ENCODE data around the gene SLC2A3.
"Not testable (repeated sequence)": the region's sequence is repeated elsewhere in the genome, so short reads cannot be mapped to it uniquely, and the experiment has no call there.

The SLC2A3 gene

DNA sequence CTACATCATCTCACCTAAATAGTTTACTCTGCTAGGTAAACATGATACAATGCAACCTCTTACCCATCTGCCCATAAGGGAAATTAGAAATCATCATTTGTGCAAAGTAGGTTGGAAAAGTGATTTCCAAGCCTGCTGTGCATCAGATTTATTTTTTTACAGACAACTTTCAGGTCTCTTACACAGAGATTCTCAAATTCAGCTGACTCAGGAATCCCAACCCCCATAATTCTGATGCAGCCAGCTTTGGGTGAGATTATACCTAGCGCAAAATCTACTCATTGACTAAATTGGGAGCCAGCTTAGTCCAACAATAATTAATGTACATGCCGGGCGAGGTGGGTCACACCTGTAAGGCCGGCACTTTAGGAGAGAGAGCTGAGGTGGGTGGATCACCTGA is 8.5 kb downstream of the SLC2A3 start:
- H3K4me3 ChIP-seq (ENCODE audit: low read length) = no peak overlapping the region

DNA sequence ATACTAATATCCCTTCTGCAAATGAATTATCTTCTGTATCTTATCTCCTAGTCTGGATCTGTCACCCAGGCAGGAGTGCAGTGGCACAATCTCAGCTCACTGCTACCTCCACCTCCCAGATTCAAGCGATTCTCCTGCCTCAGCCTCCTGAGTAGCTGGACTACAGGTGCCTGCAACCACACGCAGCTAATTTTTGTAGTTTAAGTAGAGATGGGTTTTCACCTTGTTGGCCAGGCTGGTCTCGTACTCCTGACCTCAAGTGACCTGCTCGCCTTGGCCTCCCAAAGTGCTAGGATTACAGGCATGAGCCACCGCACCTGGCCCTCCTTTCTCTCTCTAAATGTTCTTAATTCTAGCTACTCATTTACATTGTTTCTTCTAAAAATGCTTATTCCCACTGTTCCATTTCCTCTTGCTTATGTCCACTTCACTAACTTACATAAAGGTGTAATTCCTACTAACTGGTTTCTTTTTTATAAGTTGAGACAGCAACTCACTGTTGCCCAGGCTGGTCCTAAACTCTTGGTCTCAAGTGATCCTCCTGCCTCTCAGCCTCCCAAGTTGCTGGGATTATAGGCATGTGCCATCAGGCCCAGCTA is 9.8 kb downstream of the SLC2A3 start:
- H3K27me3 ChIP-seq (ENCODE audit: control insufficient read depth, insufficient read depth, low read length); H3K9me3 ChIP-seq (replicated peaks; ENCODE audit: low read length); H3K4me2 ChIP-seq (ENCODE audit: low read length); H3K9ac ChIP-seq (ENCODE audit: low read depth, low read length); H3K4me3 ChIP-seq (ENCODE audit: low read length); H3K4me1 ChIP-seq (ENCODE audit: control insufficient read depth, insufficient read depth, low read length): not testable (repeated sequence)
- peaks cover 84% of the 10 kb centered on the region for H3K36me3 ChIP-seq (ENCODE audit: insufficient read depth, low read length)

More for the DNA sequence above, 8.5 kb downstream of the SLC2A3 start:
- Histone ChIP-seq H3K4me2 (ENCODE audit: low read length) (no peak overlapping the region), H3K27me3 (ENCODE audit: control insufficient read depth, insufficient read depth, low read length) (no peaks in the 10 kb centered on the region), H3K9ac (ENCODE audit: low read depth, low read length) (no peak overlapping the region), H3K36me3 (ENCODE audit: insufficient read depth, low read length) (peaks cover 84% of the 10 kb centered on the region), H3K9me3 (replicated peaks; ENCODE audit: low read length) (no peaks in the 10 kb centered on the region), H3K4me1 (ENCODE audit: control insufficient read depth, insufficient read depth, low read length) (no peaks in the 10 kb centered on the region)

DNA sequence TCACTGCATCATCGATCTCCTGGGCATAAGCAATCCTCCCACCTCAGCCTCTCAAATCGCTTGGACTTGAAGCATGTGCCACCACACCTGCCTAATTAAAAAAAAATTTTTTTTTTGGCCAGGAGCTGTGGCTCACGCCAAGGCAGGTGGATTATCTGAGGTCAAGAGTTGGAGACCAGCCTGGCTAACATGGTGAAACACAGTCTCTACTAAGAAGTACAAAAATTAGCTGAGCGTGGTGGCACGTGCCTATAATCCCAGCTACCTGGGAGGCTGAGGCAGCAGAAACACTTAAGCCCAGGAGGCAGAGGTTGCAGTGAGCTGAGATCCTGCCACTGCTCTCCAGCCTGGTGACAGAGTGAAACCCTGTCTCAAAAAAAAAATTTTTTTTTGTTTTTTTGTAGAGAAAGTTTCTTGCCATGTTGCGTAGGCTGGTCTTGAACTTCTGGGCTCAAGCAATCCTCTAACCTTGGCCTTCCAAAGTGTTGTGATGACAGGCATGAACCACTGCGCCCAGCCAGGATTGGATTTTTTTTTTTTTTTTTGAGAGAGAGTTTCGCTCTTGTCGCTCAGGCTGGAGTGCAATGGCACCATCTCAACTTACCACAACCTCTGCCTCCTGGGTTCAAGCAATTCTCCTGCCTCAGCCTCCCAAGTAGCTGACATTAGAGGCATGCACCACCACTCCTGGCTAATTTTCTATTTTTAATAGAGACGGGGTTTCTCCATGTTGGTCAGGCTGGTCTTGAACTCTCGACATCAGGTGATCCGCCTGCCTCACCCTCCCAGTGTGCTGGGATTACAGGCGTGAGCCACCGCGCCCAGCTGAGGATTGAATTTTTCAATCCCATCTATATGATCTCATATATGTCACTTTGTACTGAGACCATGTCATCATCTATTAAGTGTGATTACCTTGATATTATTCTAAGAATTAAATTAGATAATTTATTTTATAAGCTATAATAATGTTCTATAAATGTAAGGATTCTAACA is 12.4 kb downstream of the SLC2A3 start:
- H3K4me1 ChIP-seq (ENCODE audit: control insufficient read depth, insufficient read depth, low read length) = no peaks in the 10 kb centered on the region
- H3K4me3 ChIP-seq (ENCODE audit: low read length) = no peak overlapping the region
- no peak overlapping the region for H3K9ac ChIP-seq (ENCODE audit: low read depth, low read length)
- H3K27me3 ChIP-seq (ENCODE audit: control insufficient read depth, insufficient read depth, low read length) = no peaks in the 10 kb centered on the region
- H3K4me2 ChIP-seq (ENCODE audit: low read length) = no peak overlapping the region
- peaks cover 79% of the 10 kb centered on the region for H3K36me3 ChIP-seq (ENCODE audit: insufficient read depth, low read length)
- no peaks in the 10 kb centered on the region for H3K9me3 ChIP-seq (replicated peaks; ENCODE audit: low read length)

DNA sequence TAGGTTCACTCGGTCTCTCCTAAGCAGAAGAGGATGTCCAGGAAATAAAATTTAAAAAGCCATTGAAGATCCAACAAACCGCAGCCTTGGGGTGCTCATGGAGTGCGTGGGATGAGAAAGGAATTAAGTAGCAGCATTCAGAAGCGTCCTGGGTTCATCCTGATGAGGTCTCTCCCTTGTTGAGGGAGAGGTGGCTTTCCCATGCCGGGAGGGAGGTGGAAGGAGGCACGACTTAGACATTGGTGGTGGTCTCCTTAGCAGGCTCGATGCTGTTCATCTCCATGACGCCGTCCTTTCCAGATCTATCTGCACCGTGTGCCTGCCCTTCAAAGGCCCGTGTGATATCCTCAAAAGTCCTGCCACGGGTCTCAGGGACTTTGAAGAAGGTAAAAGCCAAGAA is 14.8 kb downstream of the SLC2A3 start:
- peaks cover 62% of the 10 kb centered on the region for H3K36me3 ChIP-seq (ENCODE audit: insufficient read depth, low read length)
- not testable (repeated sequence) for H3K9ac ChIP-seq (ENCODE audit: low read depth, low read length); H3K4me2 ChIP-seq (ENCODE audit: low read length); H3K4me3 ChIP-seq (ENCODE audit: low read length); H3K9me3 ChIP-seq (replicated peaks; ENCODE audit: low read length); H3K27me3 ChIP-seq (ENCODE audit: control insufficient read depth, insufficient read depth, low read length); H3K4me1 ChIP-seq (ENCODE audit: control insufficient read depth, insufficient read depth, low read length)

DNA sequence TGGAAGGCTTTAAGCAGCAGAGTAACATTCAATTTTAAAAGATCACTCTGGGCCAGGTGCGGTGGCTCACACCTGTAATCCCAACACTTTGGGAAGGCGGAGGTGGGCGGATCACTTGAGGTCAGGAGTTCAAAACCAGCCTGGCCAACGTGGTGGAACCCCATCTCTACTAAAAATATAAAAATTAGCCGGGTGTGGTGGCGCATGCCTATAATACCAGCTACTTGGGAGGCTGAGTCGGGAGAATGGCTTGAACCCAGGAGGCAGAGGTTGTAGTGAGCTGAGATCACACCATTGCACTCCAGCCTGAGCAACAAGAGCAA is 17.8 kb downstream of the SLC2A3 start:
- H3K4me3 ChIP-seq (ENCODE audit: low read length); H3K9ac ChIP-seq (ENCODE audit: low read depth, low read length); H3K4me1 ChIP-seq (ENCODE audit: control insufficient read depth, insufficient read depth, low read length); H3K27me3 ChIP-seq (ENCODE audit: control insufficient read depth, insufficient read depth, low read length); H3K9me3 ChIP-seq (replicated peaks; ENCODE audit: low read length); H3K4me2 ChIP-seq (ENCODE audit: low read length): not testable (repeated sequence)
- peaks cover 42% of the 10 kb centered on the region for H3K36me3 ChIP-seq (ENCODE audit: insufficient read depth, low read length)

DNA sequence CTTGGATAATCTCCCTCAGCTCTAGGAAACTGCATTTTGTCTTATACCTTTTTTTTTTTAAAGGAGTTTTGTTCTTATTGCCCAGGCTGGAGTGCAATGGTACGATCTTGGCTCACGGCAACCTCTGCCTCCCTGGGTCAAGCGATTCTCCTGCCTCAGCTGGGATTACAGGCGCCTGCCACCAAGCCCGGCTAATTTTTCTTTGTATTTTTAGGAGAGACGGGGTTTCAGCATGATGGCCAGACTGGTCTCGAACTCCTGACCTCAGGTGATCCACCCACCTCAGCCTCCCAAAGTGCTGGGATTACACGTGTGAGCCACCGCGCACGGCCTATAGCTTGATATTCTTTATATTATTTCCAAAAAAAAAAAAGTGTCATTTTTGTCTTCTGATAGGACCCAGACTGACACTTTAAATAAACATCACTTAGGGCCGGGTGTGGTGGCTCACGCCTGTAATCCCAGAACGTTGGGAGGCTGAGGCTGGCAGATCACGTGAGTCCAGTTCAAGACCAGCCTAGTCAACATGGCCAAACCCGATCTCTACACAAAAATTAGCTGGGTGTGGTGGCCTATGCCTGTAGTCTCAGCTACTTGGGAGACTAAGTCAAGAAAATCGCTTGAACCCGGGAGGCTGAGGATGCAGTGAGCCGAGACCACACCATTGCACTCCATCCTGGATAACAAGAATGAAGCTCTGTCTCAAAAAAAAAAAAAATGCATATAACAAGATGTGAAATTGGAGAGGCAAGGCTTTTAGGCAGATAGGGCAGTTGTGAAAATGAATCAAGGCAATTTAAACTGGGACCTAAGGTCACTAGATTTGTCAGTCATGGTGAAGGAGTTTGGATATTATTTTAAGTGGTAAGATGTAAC is 18.4 kb downstream of the SLC2A3 start:
- no peaks in the 10 kb centered on the region for H3K9me3 ChIP-seq (replicated peaks; ENCODE audit: low read length)
- H3K4me3 ChIP-seq (ENCODE audit: low read length) = no peak overlapping the region
- H3K4me1 ChIP-seq (ENCODE audit: control insufficient read depth, insufficient read depth, low read length) = no peaks in the 10 kb centered on the region
- H3K27me3 ChIP-seq (ENCODE audit: control insufficient read depth, insufficient read depth, low read length) = no peaks in the 10 kb centered on the region
- H3K4me2 ChIP-seq (ENCODE audit: low read length) = no peak overlapping the region
- no peak overlapping the region for H3K9ac ChIP-seq (ENCODE audit: low read depth, low read length)
- H3K36me3 ChIP-seq (ENCODE audit: insufficient read depth, low read length) = peaks cover 36% of the 10 kb centered on the region

DNA sequence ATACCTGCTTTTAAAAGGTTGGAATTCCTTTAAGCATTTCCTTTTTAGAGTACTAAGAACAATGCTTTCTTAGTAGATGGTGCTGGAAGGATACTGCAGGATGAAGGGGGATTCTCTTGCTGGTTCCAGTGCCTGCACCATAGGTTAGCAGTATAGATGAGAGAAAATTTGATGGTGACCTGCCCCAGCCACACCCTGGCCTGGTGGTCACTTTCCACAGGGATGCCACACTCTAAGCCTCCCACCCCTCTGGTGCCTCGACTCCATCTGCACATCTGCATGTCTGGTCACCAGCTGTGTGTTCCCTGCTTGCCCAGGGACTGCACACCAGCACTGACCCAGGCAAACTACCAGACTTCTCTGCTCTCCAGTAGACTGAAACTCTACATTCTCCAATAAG is 19.1 kb downstream of the SLC2A3 start:
- no peaks in the 10 kb centered on the region for H3K4me1 ChIP-seq (ENCODE audit: control insufficient read depth, insufficient read depth, low read length)
- H3K9me3 ChIP-seq (replicated peaks; ENCODE audit: low read length) = no peaks in the 10 kb centered on the region
- H3K27me3 ChIP-seq (ENCODE audit: control insufficient read depth, insufficient read depth, low read length) = no peaks in the 10 kb centered on the region
- no peak overlapping the region for H3K9ac ChIP-seq (ENCODE audit: low read depth, low read length)
- H3K36me3 ChIP-seq (ENCODE audit: insufficient read depth, low read length) = peaks cover 29% of the 10 kb centered on the region
- no peak overlapping the region for H3K4me2 ChIP-seq (ENCODE audit: low read length)
- no peak overlapping the region for H3K4me3 ChIP-seq (ENCODE audit: low read length)

DNA sequence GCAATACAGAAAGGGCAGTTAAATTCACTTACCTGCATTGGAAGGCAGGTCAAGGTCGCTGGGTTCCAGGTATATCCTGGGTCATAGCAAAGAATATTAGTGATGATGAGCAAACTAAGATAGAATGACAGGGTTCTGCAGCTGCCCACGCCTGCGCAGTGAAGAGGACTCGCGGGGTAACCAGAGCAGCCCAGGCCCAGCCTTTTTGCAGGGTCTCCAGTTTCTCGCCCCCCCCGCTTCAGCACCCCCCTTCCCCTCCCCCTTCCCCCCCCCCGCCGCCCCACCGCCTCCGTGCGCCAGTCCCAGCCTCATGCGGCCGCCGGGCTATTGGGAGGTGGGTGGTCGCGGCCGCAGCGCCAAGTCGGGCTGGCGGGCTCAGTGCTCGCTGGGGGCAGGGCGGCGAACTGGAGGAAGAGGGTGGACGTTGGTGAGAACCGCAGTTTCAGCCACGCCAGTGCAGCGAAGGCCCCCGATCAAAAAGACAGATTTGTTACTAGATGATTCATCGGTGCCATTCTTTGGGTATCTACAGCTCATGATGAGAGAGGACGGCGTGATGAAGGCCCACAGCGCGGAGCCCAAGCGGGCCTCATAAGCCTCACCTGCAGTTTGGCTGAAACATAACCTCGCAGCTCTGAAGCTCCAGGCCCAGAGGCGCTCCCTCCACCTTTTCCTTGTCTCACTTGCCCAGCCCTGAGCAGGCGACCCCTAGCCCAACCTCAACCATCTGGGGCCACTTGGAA is 20.2 kb downstream of the SLC2A3 start:
- Histone ChIP-seq H3K4me3 (ENCODE audit: low read length) (peak overlapping the region; percentile 42), H3K27me3 (ENCODE audit: control insufficient read depth, insufficient read depth, low read length) (no peaks in the 10 kb centered on the region), H3K36me3 (ENCODE audit: insufficient read depth, low read length) (peaks cover 18% of the 10 kb centered on the region), H3K9ac (ENCODE audit: low read depth, low read length) (no peak overlapping the region), H3K4me2 (ENCODE audit: low read length) (peak overlapping the region; percentile 80), H3K9me3 (replicated peaks; ENCODE audit: low read length) (no peaks in the 10 kb centered on the region), H3K4me1 (ENCODE audit: control insufficient read depth, insufficient read depth, low read length) (no peaks in the 10 kb centered on the region)

DNA sequence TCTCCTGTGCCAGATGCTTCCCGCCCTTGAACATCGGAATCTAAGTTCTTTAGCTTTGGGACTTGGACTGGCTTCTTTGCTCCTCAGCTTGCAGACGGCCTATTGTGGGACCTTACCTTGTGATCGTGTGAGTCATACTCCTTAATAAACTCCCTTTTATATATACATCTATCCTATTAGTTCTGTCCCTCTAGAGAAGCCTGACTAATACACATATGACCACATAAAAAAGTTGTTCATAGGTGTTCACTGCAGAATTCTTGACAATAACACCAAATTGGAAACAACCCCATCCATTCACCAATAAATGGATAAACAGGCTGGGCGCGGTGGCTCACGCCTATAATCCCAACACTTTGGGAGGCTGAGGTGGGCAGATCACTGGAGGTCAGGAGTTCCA is 25.9 kb downstream of the SLC2A3 start:
- H3K9ac ChIP-seq (ENCODE audit: low read depth, low read length) = not testable (repeated sequence)

DNA sequence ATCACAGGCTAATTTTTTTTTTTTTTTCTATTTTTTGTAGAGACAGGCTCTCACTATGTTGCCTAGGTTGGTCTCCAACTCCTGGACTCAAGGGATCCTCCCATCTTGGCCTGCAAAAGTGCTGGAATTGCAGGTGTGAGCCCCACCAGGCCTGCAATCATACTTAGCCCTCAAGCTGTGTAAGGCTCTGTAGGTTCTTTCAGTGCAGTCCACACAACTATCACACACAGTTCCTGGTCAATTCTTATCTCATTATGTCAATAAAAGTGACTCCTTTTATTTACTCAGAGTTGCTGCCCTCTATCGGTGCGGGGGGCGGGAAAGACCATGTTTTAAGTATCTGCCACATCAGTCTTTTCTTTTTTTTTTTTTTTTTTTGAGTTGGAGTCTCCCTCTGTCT is 29.0 kb downstream of the SLC2A3 start:
- H3K27me3 ChIP-seq (ENCODE audit: control insufficient read depth, insufficient read depth, low read length) = no peaks in the 10 kb centered on the region
- no peak overlapping the region for H3K4me3 ChIP-seq (ENCODE audit: low read length)
- H3K4me2 ChIP-seq (ENCODE audit: low read length) = no peak overlapping the region
- no peaks in the 10 kb centered on the region for H3K9me3 ChIP-seq (replicated peaks; ENCODE audit: low read length)
- H3K36me3 ChIP-seq (ENCODE audit: insufficient read depth, low read length) = no peaks in the 10 kb centered on the region
- H3K4me1 ChIP-seq (ENCODE audit: control insufficient read depth, insufficient read depth, low read length) = no peaks in the 10 kb centered on the region
- H3K9ac ChIP-seq (ENCODE audit: low read depth, low read length) = no peak overlapping the region

More for the DNA sequence above, 25.9 kb downstream of the SLC2A3 start:
- H3K36me3 ChIP-seq (ENCODE audit: insufficient read depth, low read length); H3K4me1 ChIP-seq (ENCODE audit: control insufficient read depth, insufficient read depth, low read length); H3K9me3 ChIP-seq (replicated peaks; ENCODE audit: low read length); H3K4me2 ChIP-seq (ENCODE audit: low read length); H3K4me3 ChIP-seq (ENCODE audit: low read length); H3K27me3 ChIP-seq (ENCODE audit: control insufficient read depth, insufficient read depth, low read length): not testable (repeated sequence)

DNA sequence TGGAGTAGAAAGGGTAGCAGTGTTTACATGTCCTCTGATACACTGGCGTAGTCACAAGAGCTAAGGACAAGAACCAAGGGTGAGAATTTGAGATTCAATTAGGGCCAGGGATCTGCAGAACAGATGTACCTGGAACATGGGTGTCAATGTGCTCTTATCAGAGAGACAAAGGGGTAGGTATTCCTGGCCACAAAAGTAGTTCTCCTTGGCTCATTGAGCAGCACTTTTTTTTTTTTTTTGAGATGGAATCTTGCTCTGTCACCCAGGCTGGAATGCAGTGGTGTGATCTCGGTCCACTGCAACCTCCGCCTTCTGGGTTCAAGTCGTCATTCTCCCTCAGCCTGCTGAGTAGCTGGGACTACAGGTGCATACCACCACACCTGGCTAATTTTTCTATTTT is 29.7 kb downstream of the SLC2A3 start:
- H3K36me3 ChIP-seq (ENCODE audit: insufficient read depth, low read length); H3K4me2 ChIP-seq (ENCODE audit: low read length); H3K27me3 ChIP-seq (ENCODE audit: control insufficient read depth, insufficient read depth, low read length); H3K4me3 ChIP-seq (ENCODE audit: low read length); H3K4me1 ChIP-seq (ENCODE audit: control insufficient read depth, insufficient read depth, low read length); H3K9me3 ChIP-seq (replicated peaks; ENCODE audit: low read length); H3K9ac ChIP-seq (ENCODE audit: low read depth, low read length): not testable (repeated sequence)

Measured in skeletal muscle satellite cell (primary cell).